Stimulated activated CD4-positive, alpha-beta T cell treated with anti-CD3 and anti-CD28 coated beads, Interleukin-15, amount 100 ng/mL, for 24 hours (primary cell): ENCODE results near the gene SPARC.
"Not testable (repeated sequence)": the region's sequence is repeated elsewhere in the genome, so short reads cannot be mapped to it uniquely, and the experiment has no call there.

ENCODE experiments used
- DNase-seq: peaks from one replicate; pipeline ENCODE4 v3.0.0-alpha.2; 2020

The SPARC gene

GRCh38 chr5:151686674-151687407 is at the start of gene SPARC:
Gene SPARC, minus strand, starts transcription at chr5:151686915. Its CDS starts 10,727 bp downstream, at chr5:151676188.
- peak; percentile 19 for DNase-seq

- no peak for DNase-seq
These were observed 48.9 kb upstream of the SPARC start for GRCh38 chr5:151735646-151736045.

- no peak for DNase-seq
These were observed 47.3 kb upstream of the SPARC start for GRCh38 chr5:151734064-151734408.

DNA sequence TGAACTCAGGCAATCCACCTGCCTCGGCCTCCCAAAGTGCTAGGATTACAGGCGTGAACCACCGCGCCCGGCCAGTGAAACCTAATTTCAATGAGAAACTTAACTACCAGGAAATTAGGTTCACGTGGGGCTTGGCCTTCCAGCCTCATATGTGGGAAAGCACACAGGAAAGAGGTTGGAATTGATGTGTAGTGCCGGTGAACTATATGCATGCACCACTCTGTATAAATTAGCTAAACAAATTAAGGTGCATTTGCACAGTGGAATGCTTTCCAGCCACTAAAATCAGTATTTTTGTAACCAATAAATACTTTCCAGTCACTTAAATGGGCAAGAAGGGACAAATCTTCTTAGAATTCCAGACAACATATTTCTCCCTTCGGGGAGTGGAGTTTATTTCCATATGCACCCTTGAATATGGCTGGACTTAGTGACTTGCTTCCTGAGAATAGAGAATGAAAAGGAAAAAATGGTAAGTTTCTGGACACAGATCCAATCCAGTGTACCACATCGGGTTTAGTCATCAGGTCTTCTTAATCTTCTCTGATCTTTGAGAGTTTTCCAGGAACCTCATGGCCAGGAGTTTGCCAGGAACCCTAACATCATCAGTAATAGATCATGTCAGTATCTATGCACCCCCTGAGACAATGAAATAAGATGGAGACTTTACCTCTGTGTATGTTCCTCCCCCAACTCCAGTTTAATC is 46.8 kb upstream of the SPARC start:
- DNase-seq = no peak

DNA sequence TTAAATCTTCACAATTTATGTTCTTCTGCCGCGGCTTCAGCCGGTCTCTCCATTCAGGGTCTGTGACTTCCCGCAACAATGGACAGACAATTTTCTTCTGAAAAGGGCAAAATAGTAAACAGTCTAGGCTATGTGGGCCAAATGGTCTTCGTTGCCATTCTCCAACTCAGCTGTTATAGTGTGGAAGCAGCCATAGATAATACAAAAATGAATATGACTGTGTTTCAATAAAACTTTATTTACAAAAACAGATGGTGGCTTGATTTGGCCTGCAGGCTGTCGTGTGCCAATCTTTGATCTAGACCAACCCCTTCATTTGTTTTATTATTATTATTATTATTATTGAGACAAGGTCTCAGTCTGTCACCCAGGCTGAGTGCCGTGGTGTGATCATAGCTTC is 43.7 kb upstream of the SPARC start:
- no peak for DNase-seq

DNA sequence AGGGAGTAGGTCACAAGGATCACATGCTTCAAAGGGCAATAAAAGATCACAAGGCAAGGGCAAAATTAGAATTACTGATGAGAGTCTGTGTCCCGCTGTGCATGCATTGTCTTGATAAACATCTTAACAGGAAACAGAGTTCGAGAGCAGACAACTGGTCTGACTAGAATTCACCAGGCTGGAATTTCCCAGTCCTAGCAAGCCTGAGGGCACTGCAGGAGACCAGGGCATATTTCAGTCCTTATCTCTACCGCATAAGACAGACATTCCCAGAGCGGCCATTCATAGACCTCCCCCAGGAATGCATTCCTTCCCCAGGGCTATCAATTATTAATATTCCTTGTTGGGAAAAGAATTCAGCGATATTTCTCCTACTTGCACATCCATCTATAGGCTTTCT is 42.9 kb upstream of the SPARC start:
- DNase-seq = not testable (repeated sequence)

DNA sequence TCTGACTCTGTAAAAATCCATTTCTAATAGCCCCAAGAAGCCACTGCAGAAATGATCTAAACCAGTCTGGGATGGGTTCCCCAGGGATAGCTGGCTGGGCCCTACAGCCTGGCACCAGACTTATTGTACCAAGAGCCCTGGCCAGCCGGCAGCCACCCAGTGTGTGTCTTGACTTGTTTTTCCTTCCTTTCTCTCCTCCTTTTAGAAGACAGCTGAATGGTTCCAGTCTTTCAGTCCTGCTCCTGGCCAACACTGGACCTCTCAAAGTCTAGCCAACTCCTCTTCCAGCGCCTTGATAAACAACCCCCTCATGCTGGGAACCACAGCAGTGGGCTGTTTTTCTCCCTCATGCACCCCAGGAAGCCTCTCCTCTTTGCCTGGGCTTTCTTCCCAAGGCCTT is 37.6 kb upstream of the SPARC start:
- DNase-seq = no peak

GRCh38 chr5:151722546-151722945 is 35.8 kb upstream of the SPARC start:
- no peak for DNase-seq

- DNase-seq = no peak
These were observed 35.2 kb upstream of the SPARC start for GRCh38 chr5:151721812-151722391.

DNA sequence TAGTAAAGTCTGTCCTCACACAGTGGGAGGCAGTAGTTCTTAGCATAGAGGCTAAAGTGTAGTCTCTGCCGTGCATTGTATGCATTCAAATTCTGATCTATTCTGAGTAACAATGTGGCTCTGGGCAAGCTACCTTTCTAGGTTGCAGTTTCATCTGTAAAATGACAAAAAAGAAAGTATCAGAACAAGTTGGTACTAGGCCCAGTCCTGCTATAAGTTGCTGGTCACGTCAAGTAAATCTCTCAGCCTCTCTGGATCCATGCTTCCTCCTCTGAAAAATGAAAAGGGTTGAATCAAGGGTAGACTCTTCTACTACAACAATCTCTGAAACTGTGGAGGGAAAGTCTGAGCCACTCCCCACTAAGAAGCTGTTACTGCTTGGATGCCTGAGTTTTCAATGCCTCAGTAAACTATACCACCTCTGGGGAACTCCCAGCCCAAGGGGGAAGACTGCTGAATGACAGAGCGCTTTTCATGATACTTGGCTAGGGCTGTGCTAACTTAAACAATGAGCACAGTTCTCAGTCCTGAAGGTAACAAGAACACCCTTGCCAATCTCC is 34.5 kb upstream of the SPARC start:
- DNase-seq = peak; percentile 9

GRCh38 chr5:151720215-151720614 is 33.5 kb upstream of the SPARC start:
- DNase-seq = no peak

DNA sequence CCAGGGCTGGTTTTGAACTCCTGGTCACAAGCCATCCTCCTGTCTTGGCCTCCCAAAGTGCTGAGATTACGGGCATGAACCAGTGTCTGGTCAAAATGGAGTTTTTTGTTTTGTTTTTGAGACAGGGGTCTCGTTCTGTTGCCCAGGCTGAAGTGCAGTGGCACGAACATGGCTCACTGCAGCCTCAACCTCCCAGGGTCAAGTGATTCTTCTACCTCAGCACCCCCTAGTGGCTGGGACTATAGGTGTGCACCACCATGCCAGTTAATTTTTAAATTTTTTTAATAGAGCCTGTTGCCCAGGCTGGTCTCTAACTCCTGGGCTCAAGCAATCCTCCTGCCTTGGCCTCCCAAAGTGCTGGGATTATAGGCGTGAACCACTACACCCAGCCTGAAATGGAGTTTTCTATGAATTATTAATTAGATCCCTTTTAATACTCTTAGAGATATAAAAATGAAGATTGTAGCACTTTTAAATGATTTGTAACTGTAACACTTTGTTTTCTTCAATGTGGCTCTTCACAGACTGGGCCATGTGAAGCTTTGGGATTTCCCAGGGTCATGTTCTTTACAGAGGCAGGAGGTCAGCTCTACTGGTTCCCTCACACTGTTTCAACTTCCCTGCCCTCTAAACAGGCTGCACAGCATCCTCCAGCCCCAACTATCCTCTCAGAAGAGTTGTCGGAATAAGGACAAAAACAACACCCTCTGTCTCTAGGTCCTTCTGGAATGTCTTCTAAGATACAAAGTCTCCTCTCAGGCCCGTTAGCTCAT is 32.7 kb upstream of the SPARC start:
- peak; percentile 45 for DNase-seq

GRCh38 chr5:151718646-151719045 is 31.9 kb upstream of the SPARC start:
- no peak for DNase-seq

DNA sequence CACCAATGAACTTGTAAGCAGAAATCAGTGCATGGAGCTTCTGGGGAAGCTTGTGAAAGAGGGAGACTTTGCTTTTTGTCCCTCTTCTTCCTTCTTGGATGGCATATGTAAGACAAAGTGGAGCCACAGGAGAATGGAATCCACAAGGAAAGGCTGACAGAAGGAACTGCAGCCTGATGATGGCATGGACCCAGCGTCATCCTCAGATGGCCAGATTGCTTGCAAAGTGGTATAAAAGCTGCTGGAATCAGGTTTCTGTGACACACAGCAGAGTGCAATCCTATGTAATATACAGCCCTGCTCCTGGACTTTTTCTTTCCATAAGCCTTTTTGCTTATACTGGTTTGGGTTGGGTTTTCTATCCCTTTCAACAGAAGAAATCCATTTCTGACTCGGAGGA is 31.4 kb upstream of the SPARC start:
- DNase-seq = no peak

GRCh38 chr5:151717416-151717815 is 30.7 kb upstream of the SPARC start:
- DNase-seq = no peak

DNA sequence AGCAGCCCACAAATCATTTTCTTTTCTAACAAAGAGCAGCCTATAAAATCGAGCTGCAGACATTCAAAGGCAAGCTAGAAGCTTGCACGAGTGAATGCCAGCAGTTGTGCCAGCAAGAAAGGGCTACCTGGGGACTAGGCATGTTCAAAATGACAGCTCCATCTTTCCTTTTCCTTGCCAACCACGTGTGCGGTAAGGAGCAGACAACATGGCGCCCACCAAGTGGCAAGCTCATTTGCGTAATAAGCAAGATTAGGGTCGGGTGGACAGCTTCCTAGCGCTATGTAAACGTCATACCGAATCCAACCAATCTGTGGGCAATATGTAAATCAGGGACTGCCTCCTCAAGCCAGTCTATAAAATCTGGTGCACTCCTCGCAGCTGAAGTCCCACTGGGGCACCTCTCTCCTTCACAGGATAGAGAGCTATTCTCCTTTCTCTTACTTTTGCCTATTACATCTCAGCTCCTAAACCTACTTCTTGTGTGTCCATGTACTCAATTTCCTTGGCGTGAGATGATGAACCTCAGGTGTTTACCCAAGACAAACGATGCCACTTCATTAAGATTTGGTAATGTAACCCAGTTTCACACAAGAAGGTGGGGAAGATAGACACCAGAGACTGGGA is 22.5 kb upstream of the SPARC start:
- no peak for DNase-seq

- DNase-seq = no peak
These were observed 21.4 kb upstream of the SPARC start for GRCh38 chr5:151708126-151708525.

DNA sequence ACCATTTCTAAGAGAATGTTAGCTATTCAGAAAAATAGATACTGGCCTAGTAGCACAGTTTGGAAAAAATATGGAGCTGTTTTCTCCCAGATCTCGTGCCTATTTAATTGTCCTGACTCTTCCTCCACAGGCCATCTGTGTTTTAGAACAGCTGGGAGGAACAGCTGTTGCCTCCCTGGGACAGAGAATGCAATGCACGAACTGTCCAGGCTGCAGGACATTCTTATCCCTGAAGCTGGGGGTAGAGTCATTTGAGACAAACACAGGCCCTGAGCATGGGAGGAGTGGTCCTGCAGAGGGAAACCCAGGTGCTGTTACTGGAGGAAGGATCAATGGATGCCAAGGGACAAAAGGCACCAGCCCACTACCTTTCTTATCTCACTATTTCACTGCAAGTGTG is 20.9 kb upstream of the SPARC start:
- DNase-seq = no peak

DNA sequence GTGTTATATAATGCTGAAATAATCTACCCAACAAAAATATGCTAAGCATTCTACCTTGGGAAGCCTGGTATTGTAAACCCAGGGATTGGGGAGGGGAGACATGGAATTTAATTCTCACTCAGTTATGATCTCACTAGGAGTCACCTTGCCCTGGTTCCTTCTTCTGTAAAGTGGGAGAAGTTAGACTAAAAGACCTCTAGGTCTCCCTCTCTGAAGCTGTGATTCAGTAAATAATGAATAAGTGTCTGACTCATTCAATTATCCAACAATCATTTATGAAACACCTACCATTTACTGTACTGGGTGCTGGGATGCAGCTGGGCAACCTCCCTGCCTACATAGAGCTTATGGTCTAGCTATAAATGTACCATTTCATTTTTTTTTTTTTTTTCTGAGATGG is 20.2 kb upstream of the SPARC start:
- no peak for DNase-seq

DNA sequence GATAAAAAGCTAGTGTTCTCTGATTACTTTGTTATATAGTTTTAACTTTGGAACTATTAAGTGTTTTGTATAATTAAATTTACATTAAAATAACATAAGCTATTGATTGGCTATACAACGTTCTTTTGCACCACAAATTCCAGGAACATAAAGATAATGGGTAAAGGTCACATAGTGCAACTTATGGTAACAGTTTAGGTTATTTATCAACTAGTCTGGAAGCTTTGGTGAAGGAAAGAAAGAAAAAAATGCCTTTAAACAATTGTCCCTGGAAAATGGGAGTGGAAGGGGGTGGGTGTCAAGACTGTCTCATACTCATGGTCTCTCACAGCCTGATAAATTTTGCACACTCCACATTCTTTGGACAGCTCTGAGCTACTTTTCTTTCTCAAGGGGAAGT is 17.1 kb upstream of the SPARC start:
- DNase-seq = no peak

DNA sequence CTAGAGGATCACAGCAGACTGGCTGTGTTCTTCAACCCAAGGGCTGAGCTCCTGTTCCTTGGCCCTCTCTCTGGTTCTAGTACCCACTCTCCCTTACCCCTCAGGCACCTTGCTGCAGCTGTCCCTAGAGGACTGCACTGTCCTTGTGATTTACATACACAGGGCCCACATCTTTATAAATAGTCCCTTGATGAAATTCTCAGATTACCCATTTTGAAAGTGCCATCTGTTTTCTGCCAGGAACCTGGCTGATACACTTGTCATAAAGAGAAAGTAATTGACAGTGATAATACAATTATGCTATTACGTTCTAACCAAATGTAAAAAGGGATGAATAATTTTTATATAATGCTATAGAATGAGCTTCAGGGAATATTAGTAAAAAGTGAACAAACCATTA is 16.5 kb upstream of the SPARC start:
- no peak for DNase-seq

GRCh38 chr5:151700820-151701219 is 14.1 kb upstream of the SPARC start:
- no peak for DNase-seq

DNA sequence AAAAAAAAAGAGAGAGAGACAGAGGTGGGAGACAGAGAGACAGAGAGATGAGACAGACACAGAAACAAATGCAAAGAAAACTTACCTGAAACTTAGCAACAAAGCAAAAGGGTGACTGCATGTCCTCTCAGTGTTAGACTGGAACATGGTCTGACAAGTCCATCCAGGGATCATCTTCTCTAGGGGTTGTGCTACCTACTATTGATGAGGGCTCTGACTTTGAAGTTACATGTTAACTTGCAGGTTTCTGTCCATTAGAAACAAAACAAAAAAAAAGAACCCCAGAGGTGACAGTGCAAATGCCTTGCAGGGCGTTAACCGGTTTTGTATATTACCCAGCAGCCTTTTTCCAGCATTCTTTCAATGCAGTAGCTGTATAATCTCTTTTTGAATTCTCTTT is 13.6 kb upstream of the SPARC start:
- no peak for DNase-seq
